Fibroblast of the aortic adventitia (primary cell): ENCODE data around the gene FAM89B. TPM values are rescaled to one million over a fixed set of nuclear protein-coding genes. Genes with fewer than 3 reads are reported as not detected.

Source experiments
- DNase-seq: peaks from one replicate; pipeline ENCODE4 v3.0.0-alpha.2; 2010; ENCODE audit warnings: low read depth
- H3K4me3 ChIP-seq: 2 replicates; pipeline ENCODE4 v1.5.1; 2011; ENCODE audit warnings: low read depth, mild to moderate bottlenecking, control low read depth, low read length, moderate library complexity
- CTCF ChIP-seq: IDR thresholded peaks from 2 replicates; pipeline ENCODE4 v1.5.1; 2011; ENCODE audit warnings: mild to moderate bottlenecking, low read length, control low read depth, inconsistent platforms; ENCODE audit not compliant: insufficient read depth
- total RNA-seq: library from RNA; depleted of rRNA; stranded (reverse); fragments of >200 nt; gene quantifications from 2 replicates; pipeline ENCODE4 v1.2.3, GENCODE V29; 2012; ENCODE audit warnings: low replicate concordance

Gene FAM89B
- total RNA-seq, 1 donor, result 21.6 TPM

DNA sequence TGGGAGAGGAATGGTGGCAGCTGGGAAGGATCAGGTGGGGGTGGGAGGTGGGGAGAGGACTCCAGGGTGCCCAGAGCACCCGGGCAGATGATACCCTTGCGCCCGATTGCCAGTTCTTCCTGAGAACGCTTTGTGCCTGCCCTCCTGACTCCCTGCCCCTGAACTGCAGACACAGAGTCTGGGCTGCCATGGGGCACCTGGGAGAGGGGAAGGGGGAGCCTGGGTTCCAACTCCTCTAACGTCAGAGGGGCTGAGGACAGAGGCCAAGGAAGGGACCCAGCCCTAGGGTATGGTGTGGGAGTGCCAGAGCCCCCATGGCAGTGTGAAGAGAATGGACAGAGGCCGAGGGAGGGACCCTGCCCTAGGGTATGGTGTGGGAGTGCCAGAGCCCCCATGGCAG lies 24.2 kb downstream of the FAM89B start:
- no peak for TF ChIP-seq CTCF
- no peak for DNase-seq
- no peak overlapping the region for H3K4me3 ChIP-seq

DNA sequence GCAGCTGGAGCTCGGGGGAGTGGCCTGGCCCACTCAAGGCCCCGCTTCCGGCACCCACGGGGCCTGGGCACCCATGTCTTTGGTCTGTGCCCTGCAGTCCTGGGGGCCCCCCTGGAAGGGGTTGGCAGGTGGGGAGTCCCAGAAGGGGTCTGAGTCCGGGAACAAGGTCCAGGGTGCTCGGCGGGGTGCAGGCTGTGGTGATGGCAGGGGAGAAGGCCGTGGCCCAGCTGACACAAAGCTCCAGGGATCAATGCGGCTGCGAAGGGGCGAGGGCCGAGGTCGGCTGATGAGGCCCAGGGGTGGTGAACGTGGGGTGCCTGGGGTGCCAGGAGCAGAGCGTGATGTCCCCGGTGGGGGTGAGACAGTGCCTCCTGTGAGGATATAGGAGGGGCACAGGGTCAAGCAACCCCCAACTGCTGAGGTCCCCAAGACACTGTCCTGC lies 25.9 kb downstream of the FAM89B start:
- TF ChIP-seq CTCF, result no peak
- no peak overlapping the region for H3K4me3 ChIP-seq
- DNase-seq, result no peak

GRCh38 chr11:65599216-65599954 lies 27.0 kb downstream of the FAM89B start:
- no peak for TF ChIP-seq CTCF
- H3K4me3 ChIP-seq, result no peak overlapping the region
- no peak for DNase-seq

DNA sequence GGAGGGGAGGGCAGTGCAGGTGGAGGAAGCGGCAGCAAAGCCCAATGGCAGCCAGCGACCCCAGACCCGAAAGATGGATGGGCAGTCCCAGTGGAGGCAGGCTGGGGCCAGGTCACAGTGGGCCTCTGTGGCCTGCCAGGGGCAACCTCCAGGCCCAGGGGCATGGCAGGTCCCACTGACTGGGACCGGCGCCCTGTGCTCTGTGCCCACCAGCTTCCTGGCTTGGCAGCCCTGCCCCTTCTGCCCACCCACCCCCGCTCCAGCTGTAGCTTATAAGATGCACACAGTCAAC lies 27.6 kb downstream of the FAM89B start:
- H3K4me3 ChIP-seq, result no peak overlapping the region
- no peak for TF ChIP-seq CTCF
- DNase-seq, result no peak

DNA sequence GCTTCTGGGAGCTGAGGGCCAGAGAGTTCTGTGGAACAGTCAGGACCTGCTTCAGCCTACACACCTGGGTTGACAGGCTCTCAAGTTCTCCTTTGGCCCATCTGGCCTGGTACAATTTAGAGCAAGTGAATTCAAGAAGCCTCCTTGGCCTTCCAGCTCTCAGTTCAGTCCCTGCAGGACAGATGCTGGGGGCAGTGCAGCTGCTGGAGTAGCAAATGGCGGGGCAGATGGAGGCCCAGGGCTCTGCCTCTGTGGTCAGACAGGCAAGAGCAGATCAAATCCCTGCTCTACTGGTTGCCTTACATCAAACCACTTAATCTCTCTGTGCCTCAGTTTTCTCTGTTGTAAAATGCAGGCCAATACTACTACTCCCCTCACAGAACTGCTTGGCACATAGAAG lies 31.9 kb downstream of the FAM89B start:
- no peak for TF ChIP-seq CTCF
- no peak overlapping the region for H3K4me3 ChIP-seq
- no peak for DNase-seq

DNA sequence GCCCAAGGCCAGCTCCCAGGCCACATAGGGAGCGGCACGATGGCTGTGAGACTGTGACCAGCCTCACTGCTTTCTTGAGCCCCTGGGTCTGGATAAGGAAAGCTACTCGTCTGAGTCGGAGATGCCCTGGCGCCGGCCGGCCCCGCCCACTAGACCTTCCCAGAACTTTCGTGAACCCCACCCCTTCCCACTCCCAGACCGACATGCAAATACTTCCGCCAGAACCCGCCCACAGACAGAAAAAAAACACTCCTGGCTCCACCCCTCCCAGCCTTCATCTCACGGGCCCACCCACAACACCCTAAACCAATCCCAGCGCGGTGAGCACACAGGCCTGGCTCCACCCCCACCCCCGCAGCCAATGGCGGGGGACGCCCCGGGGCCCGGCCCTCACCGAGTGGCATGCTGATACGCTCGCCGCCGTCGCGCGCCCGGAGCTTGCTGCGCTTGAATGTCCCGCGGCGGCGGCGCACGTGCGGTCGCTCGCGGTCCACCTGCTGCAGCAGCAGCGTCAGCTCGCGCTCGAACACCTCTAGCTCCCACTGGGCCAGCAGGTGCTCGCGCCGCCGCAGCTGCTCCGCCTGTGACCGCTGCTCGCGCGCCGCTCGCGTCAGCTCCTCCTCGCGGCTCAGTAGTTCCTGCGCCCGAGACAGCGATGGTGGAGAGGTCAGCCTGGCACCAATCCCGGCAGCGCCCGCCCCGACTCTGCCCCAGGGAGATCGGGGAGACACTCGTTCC lies 34.7 kb downstream of the FAM89B start:
- no peak for TF ChIP-seq CTCF
- peak; percentile 95 for DNase-seq
- H3K4me3 ChIP-seq, result peak overlapping the region; percentile 37
